ENCODE data around the gene JADE1.

The JADE1 gene

DNA sequence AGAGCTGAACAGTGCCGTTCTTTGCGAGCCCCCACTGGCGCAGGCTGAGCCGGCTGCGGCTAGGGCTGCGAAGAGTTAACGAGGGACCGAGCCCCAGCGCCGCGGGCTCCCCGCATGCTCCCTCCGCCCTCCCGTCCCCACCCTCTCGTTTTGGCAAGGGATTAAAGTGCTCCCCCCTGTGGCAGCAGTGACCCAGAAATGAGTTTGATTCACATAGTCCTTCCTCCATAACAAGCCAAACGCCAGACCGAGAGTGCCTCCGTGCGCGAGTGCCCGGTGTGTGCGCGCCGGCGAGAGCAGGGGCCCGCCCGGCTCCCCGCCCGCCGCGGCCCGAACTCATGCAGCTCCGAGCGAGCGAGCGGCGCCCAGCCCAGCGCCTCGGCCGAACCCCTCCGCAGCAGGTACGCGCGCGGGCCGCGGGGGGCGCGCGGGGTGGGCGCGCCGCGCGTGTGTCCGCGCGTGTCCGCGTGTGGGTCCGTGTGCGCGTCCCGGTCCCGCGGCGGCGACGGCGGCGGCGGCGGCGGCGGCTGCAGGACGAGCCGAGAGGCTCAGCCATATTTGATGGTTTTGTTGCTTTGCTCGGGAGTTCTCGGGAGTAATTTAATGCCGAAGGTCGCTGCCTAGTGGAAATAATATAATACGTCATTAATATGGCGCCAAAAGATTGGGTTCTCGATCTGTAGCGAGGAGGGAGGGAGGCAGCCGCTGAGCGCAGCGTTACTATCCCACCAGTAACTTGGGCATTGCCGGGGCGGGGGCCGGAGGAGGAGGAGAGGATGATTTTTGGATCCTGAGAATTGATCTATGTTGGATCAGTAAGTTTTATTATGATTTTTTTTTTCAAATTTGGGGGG is at the start of gene JADE1:
TSS of gene JADE1 (plus strand) at position 224 of the 854 bp plus-strand sequence. CDS start 22,059 bp downstream, outside the sequence.
- peak; percentile 90 for DNase-seq

DNA sequence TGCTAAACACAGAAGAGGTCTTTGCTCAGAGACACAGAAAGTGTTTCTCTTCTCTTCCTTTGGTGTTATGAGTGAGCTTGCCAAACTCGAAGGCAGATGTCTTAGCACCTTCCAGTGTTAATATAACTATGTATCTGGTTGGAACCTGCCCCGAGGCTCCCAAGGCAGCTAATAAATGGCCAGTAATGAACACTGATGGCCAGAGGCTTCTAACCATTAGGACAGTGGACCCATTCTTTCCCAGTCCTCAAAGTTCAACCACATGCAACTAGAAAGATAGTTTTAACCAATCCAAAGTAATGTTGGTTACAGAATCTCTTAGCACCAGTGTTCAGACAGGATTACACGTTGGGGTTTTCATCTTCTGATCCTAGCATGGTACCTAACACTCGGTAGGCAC is 42.7 kb upstream of the JADE1 start:
- DNase-seq, result no peak

DNA sequence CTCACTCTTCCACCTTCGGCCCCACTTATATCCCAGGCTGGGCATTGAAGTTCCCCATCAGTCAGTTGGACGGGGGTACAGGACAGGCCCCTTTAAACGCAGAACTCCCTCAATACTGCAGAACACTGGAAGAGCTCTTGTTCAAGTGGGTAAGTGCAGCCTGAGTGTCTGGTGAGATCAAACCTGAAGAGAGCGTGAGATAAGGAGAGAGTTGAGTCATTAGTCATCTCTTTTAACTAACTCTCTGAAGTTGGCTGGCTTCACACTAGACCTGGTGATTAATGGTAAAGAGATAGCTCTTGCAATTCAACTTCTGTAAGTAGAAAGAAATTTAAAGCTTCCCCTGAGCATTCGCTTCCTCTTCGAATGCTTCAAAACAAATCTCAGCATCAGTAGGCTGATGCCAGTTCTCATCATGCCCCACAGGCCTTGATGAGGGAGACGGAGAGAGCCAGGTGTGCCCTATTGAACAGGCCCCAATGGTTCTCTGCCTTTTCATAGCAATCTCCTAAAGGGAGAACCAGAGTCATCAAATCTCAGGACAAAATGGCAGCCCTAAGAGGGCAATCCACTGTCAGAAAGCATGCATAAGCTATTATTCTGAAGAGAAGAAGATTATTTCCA is 41.0 kb upstream of the JADE1 start:
- no peak for DNase-seq

DNA sequence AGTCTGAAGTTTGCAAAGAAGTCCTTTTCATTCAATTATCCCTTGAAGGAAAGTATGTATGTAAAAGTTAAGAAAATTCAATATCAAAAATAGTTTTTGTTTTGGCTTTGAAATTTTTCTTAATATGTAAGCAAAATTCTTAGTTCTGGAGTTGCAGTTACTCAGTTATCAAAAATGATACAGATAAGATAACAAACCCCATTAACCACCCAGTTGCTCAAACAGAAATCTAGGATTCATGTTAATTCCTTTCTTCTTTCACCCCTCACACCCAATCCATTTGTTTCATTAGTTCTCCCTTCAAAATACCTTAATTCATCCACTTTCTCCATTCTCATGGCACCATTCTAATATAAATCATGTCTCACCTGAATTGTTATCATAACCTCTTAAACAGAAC is 40.5 kb upstream of the JADE1 start:
- no peak for DNase-seq

DNA sequence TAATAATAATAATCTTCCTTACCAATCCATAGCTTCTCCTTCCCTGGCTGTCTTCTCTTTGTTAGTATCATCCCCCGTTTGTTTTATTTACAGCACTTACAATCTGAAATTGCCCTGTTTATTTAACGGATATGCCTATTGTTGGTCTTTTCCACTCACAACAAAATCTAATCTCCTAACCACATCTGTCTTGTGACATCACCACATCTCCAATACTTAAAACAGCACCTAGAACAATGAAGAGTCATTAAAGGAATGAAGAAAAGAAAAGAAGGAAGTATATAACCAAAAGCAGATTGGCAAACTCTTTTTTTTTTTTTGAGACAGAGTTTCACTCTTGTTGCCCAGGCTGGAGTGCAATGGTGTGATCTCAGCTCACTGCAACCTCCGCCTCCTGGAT is 38.7 kb upstream of the JADE1 start:
- no peak for DNase-seq

DNA sequence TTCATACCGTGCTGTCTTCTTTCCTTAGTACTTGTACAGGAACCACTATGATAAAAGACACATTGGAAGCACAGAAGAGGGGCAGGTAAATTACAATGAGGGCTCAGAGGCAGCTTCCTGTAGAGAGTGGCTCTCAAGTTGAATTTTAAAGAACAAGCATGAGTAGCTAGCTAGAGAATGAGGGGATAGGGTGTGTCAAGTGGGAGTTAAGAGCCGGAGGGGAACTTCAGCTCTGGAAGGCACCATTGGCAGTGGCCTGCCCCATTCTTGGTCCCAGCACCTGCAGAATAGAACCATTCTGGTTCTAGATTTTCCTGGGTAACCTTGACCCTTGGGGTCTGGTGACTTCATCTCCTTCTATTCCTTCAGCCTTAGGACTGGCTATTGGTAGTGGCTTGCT is 34.0 kb upstream of the JADE1 start:
- no peak for DNase-seq

DNA sequence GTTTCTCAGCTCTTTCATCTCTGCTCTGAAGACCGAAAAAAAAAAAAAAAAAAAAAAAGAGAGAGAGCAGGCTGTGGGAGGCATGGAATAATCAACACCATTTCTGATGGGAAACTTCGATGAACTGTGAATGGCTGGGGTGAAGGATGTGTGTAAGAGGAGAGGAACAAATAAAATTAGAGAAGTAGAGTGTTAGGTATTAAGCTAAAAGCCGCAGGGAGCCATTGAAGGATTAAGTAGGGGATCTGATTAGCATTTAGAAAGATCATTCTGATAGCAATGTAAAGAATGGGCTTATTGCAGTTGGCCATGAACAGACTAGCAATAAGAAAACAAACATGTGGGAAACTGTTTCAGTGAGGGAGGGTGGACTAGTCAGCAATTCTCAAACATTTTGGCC is 33.6 kb upstream of the JADE1 start:
- DNase-seq, result no peak

DNA sequence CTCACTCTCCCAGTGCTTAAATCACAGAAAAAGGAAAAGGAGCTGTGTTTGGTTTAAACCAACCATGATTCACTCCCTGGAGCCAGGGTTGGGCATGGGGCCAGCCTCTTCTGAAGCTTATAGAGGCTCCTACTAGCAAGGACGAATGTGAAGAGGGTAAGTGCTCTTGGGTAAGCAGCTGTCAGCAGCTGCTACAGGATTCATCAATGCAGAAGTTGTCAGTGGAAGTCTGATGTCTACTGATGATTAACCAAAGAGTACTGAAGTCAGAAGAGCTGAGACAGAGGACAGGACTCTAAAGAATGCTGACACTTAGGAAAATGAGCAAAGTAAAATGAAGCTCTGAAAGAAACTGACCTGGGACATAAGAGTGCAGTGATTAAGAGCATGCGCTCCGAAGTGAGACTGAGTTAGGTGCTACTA is 32.7 kb upstream of the JADE1 start:
- peak; percentile 71 for DNase-seq

DNA sequence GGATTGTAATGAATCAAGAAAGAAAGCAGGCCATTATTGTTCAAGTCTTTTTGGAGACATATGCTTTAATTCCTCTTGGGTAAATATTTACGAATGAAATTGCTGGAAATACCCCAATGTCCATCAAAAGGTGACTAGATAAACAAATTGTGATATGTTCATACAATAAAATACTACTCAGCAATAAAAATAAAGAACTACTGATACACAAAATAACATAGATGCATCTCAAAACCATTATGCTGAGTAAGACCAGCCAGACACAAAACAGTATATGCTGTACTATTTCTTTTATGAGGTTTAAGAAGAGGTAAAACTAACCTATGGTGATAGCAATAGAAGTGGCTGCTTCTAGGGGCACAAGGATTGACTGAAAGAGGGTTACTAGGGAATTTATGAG is 28.8 kb upstream of the JADE1 start:
- DNase-seq, result no peak

DNA sequence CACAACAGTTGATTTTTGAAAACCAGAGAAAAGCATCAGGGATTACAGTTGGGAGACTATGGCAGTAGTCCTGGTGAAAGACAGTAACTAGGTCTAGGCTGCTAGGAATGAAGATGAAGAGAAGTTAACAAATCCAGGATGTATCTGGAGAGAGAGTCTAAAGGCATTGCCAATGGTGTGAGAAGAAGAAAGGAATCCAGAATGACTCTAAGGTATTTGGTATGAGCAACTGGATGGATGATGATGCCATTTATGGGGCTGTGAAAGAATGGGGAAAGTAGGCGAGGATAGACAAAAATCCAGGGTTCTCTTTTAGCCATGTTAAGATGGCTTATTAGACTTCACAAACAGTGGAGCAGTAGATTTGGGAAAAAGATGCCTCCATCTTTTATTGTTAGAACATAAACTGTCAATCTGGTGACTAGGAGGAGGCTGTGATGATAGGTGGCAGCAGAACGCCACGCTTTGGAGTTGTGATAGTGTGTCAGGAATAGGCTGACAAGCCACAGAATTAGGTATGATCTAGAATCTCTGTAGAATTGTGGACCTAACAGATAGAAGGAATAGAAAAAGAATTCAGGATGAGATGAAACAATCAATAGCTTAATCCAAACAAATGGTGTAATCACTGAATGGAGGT is 27.3 kb upstream of the JADE1 start:
- no peak for DNase-seq

DNA sequence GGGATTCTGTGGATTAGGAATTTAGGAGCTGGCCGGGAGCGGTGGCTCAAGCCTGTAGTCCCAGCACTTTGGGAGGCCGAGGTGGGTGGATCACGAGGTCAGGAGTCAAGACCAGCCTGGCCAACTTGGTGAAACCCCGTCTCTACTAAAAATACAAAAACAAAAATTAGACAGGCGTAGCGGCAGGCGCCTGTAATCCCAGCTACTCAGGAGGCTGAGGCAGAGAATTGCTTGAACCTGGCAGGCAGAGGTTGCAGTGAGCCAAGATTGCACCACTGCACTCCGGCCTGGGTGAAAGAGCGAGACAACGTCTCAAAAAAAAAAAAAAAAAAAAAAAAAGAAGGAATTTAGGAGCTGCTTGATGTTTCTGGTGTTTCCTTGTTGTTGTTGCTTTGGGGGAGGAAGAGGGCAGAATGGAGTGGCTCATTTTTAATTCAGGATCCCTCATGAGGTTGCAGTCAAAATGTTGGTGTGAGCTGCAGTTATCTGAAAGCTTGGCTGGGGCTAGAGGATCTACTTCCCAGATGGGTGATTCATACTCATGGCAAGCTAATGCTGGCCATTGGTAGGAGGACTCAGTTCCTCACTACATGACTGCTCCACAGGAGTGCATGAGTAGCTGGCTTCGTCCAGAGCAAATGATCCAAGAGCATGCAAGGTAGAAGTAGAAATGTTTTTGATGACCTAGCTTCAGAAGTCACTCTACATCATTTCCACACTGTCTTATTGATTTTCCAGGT is 26.5 kb upstream of the JADE1 start:
- no peak for DNase-seq

DNA sequence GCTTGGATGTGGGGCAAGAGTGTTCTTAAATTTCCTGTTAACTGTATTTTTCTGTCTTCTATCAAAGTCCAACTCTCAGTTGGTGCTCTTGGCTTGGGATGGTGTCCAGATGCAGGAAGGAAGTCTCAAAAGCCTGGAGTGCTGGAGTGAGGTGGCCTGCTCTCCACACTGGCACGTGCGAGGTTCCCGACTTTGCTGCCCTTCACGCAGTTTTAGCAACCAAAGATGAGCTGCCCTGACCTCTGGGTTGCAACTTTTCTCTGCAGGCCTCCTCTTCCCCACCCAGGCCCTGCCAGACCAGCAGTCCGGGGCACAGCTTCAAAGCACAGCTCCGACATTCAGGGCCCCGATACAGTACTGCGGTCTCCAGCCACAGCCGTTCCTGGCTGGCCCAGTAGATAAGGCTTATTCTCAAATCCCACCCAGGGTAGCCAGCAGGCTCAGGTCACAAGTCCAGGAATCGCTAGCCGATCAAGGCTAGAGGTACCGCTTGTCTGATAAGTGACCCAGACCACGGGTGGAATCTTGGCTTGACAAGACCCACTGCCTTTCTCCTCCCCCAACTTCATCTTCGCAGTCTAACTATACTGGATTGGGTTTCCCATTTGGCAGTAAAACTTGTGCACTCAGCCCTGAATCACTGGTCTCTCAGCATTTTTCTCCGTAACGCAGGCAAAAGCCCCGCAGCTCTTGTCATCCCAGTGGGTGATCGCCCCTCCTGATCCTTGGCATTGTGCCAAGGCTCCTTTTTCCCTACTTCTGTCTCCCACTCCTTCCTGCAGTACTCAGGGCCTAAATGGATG is 21.8 kb upstream of the JADE1 start:
- DNase-seq, result no peak

DNA sequence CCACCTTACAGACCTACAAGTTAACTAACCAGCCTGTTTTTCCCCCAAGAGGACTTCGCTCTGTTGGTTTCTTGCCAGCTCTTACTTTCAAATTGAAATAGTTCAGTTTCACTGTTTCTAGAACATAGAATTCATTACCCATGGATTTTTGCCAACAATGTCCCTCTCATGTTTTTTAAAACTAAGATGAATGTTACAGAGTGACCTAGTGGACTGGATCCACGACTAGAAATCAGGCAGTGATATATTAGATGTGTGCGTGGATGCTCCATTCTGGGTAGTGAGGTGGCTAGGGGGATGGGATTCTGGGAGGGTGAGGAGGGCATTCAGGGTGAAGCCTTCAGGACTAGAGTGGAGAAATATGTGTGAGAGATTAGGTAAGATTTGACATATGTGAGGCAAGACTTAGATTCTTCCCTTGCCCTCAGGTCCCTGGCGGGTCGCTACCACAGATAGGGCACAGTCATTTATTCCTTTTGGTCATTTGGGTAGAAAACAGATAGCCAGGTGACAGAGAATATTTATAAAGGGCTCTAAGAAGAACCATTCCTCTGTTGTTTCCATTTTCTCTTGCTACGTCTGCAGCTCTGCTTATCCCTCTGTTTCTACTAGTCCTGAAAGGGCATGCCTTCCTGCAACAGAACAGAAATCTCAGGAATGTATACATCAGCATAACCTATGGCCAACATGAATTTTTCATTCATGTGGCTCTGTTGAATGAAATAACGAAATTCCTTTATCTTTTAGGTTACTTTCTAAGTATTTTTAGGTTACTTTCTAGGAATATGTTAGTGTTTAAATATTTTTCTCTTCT is 15.4 kb upstream of the JADE1 start:
- no peak for DNase-seq

DNA sequence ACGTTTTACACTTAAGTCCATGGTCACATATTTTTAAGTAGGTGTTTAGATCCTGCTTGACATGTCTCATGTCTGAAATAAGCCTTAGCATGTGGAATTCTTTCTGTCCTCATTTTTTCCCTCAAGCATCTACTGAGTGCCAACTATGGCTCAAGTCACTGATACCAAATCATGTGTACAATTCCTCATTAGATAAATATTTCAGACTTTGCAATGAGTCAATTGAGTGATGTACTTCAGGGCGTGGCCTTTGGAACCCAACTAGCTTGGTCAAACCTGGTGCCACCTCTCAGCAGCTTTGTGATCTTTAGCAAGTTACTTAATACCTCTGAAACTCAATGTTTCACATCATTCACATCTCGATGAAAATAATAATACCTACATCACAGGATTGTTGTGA is 12.6 kb upstream of the JADE1 start:
- no peak for DNase-seq

DNA sequence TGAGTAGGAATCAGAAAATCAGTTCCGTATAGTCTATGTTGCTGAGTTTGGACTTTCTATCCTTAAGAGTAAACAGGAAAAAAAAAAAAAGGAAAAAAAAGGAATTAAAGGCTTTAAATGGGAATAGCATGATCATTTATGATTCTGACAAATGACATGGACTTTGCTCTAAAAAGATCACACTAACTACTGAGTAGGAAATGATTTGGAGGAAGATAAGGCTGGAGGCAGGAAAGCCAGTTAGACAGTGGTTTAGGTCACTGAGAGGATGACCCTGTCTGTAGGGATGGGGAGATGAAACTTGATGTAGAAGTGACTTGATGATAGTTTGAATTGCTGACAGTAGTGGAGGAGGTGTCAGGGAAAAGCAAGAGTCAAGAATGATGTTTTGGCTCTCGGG is 9.2 kb upstream of the JADE1 start:
- no peak for DNase-seq

DNA sequence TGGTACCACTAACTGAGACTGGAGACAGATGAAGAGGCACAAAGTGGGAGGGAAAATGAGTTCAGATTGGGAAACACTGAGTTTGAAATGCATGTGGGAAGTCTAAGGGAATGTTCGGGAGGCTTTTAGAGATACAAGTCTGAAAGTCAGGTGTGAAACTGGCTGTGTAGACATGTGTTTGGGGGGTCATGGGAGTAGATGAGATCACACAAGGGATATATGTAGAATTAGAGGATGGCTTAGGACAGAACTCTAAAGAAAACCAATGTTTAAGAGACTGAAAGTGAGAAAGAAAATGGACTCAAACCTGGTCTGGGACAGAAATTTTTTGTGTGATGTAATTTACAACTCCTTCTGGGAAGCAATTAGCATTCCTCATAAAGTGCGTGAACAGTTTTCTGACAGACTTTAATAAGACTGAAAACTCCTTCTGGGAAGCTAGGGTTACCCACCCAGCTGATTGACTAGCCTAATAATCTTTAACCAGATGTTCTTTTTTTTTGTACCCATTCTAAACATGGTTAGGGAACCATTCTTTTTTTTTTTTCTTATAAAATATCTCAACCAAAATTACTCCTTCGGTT is 8.7 kb upstream of the JADE1 start:
- no peak for DNase-seq

DNA sequence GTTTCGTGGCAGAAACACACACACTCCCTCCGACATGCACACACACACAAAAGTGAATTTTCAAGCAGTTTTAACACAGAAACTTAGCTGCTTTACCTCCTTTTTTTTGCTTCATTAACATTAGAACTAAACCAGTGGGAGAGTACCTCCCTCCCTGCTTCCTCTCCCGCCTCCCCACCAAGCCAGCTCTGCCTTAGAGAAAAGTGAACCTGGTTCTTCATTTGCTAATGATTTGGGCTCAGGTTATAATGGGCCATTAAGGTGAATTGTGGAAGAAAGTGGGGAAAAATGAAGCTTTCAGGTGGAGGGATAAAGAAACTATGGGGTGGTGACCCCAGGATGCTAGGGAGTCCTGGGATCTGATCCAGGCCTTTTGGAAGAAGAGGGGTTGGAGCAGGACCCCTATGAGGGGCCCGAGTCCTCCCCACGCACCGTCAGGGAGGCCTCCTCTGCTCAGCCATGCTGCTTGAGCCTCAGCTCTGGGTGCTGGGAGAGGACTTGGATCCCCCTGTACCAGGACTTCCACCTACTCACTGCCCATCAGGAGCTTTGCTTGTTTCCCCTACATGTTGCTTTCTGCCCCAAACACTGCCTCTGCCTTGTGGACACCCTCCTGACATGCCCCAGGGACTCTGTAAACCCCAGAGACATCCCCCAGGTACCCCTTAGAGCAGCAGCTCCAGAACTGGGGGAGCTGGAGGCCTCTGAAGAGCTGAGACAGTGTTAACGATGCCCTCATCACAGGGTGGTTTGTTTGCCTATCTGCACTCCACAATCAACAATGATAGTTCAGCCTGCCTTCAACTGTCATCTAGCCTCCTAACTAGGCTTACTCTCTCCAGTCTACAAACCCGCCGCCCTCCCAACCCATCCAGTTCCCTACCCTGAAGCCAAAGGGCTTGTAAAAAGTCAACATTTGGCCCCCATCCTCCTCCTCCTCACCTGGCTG is 6.5 kb upstream of the JADE1 start:
- DNase-seq, result no peak

DNA sequence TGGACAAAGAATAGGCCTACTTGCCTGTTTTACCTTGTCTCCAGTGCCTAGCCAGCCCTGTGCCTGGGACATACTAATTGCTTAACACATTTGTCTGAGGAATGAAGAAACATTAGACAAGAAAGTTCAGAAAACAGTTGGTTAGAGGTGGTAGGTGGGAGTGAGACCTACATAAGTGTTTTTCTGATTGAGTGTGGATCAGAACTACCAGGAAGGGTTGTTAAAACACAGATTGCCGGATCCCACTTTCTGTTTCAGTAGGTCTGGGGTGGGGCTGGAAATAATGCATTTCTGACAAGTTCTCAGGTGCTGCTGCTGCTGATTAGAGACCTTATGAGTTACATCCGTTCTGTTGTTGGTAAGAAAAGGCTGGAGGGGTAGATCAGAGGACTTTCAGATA is 5.7 kb upstream of the JADE1 start:
- no peak for DNase-seq

DNA sequence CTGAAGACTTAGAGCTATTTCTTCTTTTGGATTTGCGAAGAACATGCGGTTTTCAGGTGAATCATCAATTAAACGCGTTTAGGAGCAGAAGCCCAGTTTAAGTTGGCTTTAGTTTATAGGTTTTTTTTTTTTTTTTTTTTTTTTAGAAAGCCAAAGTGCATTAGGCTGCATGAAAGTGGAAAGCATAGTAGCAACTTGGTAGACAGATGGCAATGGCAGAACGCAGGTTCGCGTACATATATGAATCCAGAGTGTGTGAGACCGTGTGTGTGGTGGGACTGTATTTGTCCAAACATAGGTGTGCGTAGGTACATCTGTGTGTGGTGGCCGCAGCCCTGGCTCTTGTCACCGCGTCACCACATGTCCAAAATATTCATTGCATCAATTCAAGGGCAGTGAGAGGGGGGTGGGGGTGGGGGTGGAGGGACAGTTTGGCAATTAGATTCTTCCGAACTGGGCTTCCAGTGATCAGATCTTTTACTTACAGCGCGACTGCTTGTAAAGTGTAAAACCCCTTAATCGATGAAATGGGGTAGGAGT is 901 bp downstream of the JADE1 start:
- DNase-seq, result peak; percentile 42
